ENCODE measurements around the gene COL9A2.
A peak's percentile ranks its signal among the peaks of the same experiment; 100 is the strongest.
"Not testable (repeated sequence)": the region's sequence is repeated elsewhere in the genome, so short reads cannot be mapped to it uniquely, and the experiment has no call there.

Gene COL9A2

GRCh38 chr1:40316595-40317393, at the start of gene COL9A2:
TSS of gene COL9A2 (minus strand) at chr1:40317286. CDS start at chr1:40317197, 89 bp downstream.
- DNase-seq, result peak; percentile 56 to 93

- peak; percentile 25 to 75 for DNase-seq
These were observed 46.6 kb upstream of the COL9A2 start for GRCh38 chr1:40363721-40364120.

- DNase-seq, result no peak
These were observed 45.6 kb upstream of the COL9A2 start for GRCh38 chr1:40362699-40363098.

- no peak for DNase-seq
These were observed 45.1 kb upstream of the COL9A2 start for GRCh38 chr1:40362199-40362598.

- no peak for DNase-seq
These were observed 44.6 kb upstream of the COL9A2 start for GRCh38 chr1:40361637-40362036.

- DNase-seq, result no peak
These were observed 44.1 kb upstream of the COL9A2 start for GRCh38 chr1:40361201-40361600.

- no peak for DNase-seq
These were observed 43.5 kb upstream of the COL9A2 start for GRCh38 chr1:40360631-40361030.

GRCh38 chr1:40357625-40358024, 40.5 kb upstream of the COL9A2 start:
- no peak for DNase-seq

GRCh38 chr1:40353082-40353481, 36.0 kb upstream of the COL9A2 start:
- DNase-seq, result no peak

- no peak for DNase-seq
These were observed 35.0 kb upstream of the COL9A2 start for GRCh38 chr1:40352126-40352525.

GRCh38 chr1:40351124-40351523, 34.0 kb upstream of the COL9A2 start:
- DNase-seq, result no peak

- peak in 1 of 2 experiments; percentile 48 for DNase-seq
These were observed 33.3 kb upstream of the COL9A2 start for GRCh38 chr1:40350391-40350790.

- DNase-seq, result no peak
These were observed 27.5 kb upstream of the COL9A2 start for GRCh38 chr1:40344597-40344996.

- DNase-seq, result not testable (repeated sequence)
These were observed 25.3 kb upstream of the COL9A2 start for GRCh38 chr1:40342381-40342717.

- no peak for DNase-seq
These were observed 24.6 kb upstream of the COL9A2 start for GRCh38 chr1:40341491-40342380.

- no peak for DNase-seq
These were observed 22.6 kb upstream of the COL9A2 start for GRCh38 chr1:40339420-40340323.

GRCh38 chr1:40338745-40339419, 21.8 kb upstream of the COL9A2 start:
- DNase-seq, result peak; percentile 92 to 96

- no peak for DNase-seq
These were observed 20.4 kb upstream of the COL9A2 start for GRCh38 chr1:40337443-40337842.

GRCh38 chr1:40332695-40333094, 15.6 kb upstream of the COL9A2 start:
- no peak for DNase-seq

- not testable (repeated sequence) for DNase-seq
These were observed 14.3 kb upstream of the COL9A2 start for GRCh38 chr1:40331403-40331802.

GRCh38 chr1:40318970-40319621, 2.0 kb upstream of the COL9A2 start:
- DNase-seq, result no peak

- DNase-seq, result no peak
These were observed 1.4 kb upstream of the COL9A2 start for GRCh38 chr1:40318476-40318875.

Measured in NCI-H526 (cell line).